IMR-90 (cell line): ENCODE data around the gene SMARCD2. TPM values are rescaled to one million over a fixed set of nuclear protein-coding genes. Genes with fewer than 3 reads are reported as not detected.

Experiments used
- ATAC-seq: fragments of 200-7000 bp; cut with Tn5 transposase; 2 replicates; pipeline ENCODE4 v1.9.1; 2020; ENCODE audit warnings: low read depth, mild to moderate bottlenecking, moderate library complexity
- BruUV-seq: library from RNA; stranded (reverse); fragments of 400-500 nt; replicated peaks from 2 replicates; lab custom pipeline; 2021; lab: Mats Ljungman, UMichigan
- CTCF ChIA-PET: fragments of 300-600 bp; formaldehyde crosslinking; extraction: SDS; loops from one replicate; lab custom pipeline; 2021; ENCODE audit warnings: antibody characterized with exemption; lab: Yijun Ruan, JAX
- POLR2A ChIA-PET: fragments of 300-600 bp; sonication (Branson Sonifier 250); formaldehyde crosslinking; loops from one replicate; lab custom pipeline; 2022; ENCODE audit warnings: antibody characterized with exemption; ENCODE audit not compliant: unreplicated experiment; lab: Charles Lee
- DNase-seq: peaks from one replicate; pipeline ENCODE4 v3.0.0; 2013
- H2AFZ ChIP-seq: replicated peaks from 2 replicates; pipeline ENCODE3; 2013; ENCODE audit warnings: low read length, mild to moderate bottlenecking; ENCODE audit not compliant: poor library complexity
- H2AK5ac ChIP-seq: 2 replicates; pipeline ENCODE4 v1.6.1; 2013; ENCODE audit warnings: low read depth, low read length, inconsistent platforms
- H2AK9ac ChIP-seq: replicated peaks from 2 replicates; pipeline ENCODE3; 2013; ENCODE audit warnings: mild to moderate bottlenecking, low read depth, low read length, moderate library complexity; ENCODE audit not compliant: poor library complexity
- H2BK120ac ChIP-seq: 2 replicates; pipeline ENCODE4 v1.6.1; 2013; ENCODE audit warnings: low read depth, low read length, inconsistent platforms
- H2BK15ac ChIP-seq: 3 replicates; pipeline ENCODE4 v1.6.1; 2013; ENCODE audit warnings: low read depth, low read length, inconsistent platforms
- H2BK20ac ChIP-seq: 2 replicates; pipeline ENCODE4 v1.6.1; 2013; ENCODE audit warnings: low read depth, mild to moderate bottlenecking, inconsistent platforms, low read length, moderate library complexity
- H2BK5ac ChIP-seq: 2 replicates; pipeline ENCODE4 v1.6.1; 2013; ENCODE audit warnings: mild to moderate bottlenecking, low read depth, low read length, inconsistent platforms; ENCODE audit not compliant: poor library complexity, severe bottlenecking
- H3K14ac ChIP-seq: replicated peaks from 2 replicates; pipeline ENCODE4 v1.6.1; 2013; ENCODE audit warnings: low read depth, low read length, inconsistent platforms
- H3K18ac ChIP-seq: 2 replicates; pipeline ENCODE4 v1.6.1; 2013; ENCODE audit warnings: low read depth, low read length, control low read depth
- H3K23ac ChIP-seq: 2 replicates; pipeline ENCODE4 v1.6.1; 2013; ENCODE audit warnings: low read depth, low read length, inconsistent platforms
- H3K27ac ChIP-seq: 2 replicates; pipeline ENCODE4 v1.5.1; 2013; ENCODE audit warnings: mild to moderate bottlenecking, control low read depth, low read length; ENCODE audit not compliant: insufficient read depth
- H3K27me3 ChIP-seq: 2 replicates; pipeline ENCODE4 v1.6.1; 2013; ENCODE audit warnings: low read length; ENCODE audit not compliant: control insufficient read depth, insufficient read depth
- H3K36me3 ChIP-seq: 2 replicates; pipeline ENCODE4 v1.6.1; 2013; ENCODE audit warnings: low read length, mixed read lengths; ENCODE audit not compliant: control insufficient read depth, insufficient read depth
- H3K4ac ChIP-seq: 2 replicates; pipeline ENCODE4 v1.6.1; 2013; ENCODE audit warnings: low read depth, low read length, inconsistent platforms
- H3K4me1 ChIP-seq: 2 replicates; pipeline ENCODE4 v1.6.1; 2013; ENCODE audit warnings: low read length, mixed read lengths; ENCODE audit not compliant: control insufficient read depth, insufficient read depth
- H3K4me2 ChIP-seq: 2 replicates; pipeline ENCODE4 v1.6.1; 2013; ENCODE audit warnings: low read depth, mild to moderate bottlenecking, control low read depth, low read length, moderate library complexity
- H3K4me3 ChIP-seq: 2 replicates; pipeline ENCODE4 v1.5.1; 2013; ENCODE audit warnings: low read depth, mild to moderate bottlenecking, control low read depth, low read length, moderate library complexity; ENCODE audit not compliant: insufficient read depth
- H3K56ac ChIP-seq: 2 replicates; pipeline ENCODE4 v1.6.1; 2013; ENCODE audit warnings: low read length, inconsistent platforms; ENCODE audit not compliant: insufficient read depth; ENCODE audit errors: extremely low read depth
- H3K79me1 ChIP-seq, 2 experiments: 2 replicates each; pipeline ENCODE4 v1.6.1; 2013; ENCODE audit warnings: low read length in 2 of 2, inconsistent platforms in 1 of 2, low read depth in 1 of 2
- H3K9ac ChIP-seq: 2 replicates; pipeline ENCODE4 v1.6.1; 2013; ENCODE audit warnings: low read depth, low read length, control low read depth
- H3K9me1 ChIP-seq: 2 replicates; pipeline ENCODE4 v1.6.1; 2013; ENCODE audit warnings: low read length, inconsistent platforms; ENCODE audit not compliant: insufficient read depth
- H3K9me3 ChIP-seq: 2 replicates; pipeline ENCODE4 v1.6.1; 2013; ENCODE audit warnings: low read length; ENCODE audit not compliant: control insufficient read depth, insufficient read depth
- H4K20me1 ChIP-seq: 2 replicates; pipeline ENCODE4 v1.6.1; 2013; ENCODE audit warnings: low read length, inconsistent platforms; ENCODE audit not compliant: insufficient read depth
- H4K5ac ChIP-seq: 2 replicates; pipeline ENCODE4 v1.6.1; 2013; ENCODE audit warnings: mild to moderate bottlenecking, low read depth, low read length, control low read depth
- H4K8ac ChIP-seq, 2 experiments: 2 replicates each; pipeline ENCODE4 v1.6.1; 2013; ENCODE audit warnings: low read depth in 2 of 2, low read length in 2 of 2, control low read depth in 1 of 2, inconsistent platforms in 1 of 2
- H4K91ac ChIP-seq: 2 replicates; pipeline ENCODE4 v1.6.1; 2013; ENCODE audit warnings: low read depth, low read length, inconsistent platforms; ENCODE audit not compliant: insufficient read depth
- BHLHE40 ChIP-seq: fragments of 150-350 bp; IDR thresholded peaks from 2 replicates; pipeline ENCODE4 v1.6.1; 2016; ENCODE audit warnings: mild to moderate bottlenecking, low read depth, low read length
- CEBPB ChIP-seq: IDR thresholded peaks from 2 replicates; pipeline ENCODE4 v1.6.1; 2012; ENCODE audit warnings: low read depth, low read length, improper control_type of control experiment
- CHD1 ChIP-seq: IDR thresholded peaks from 2 replicates; pipeline ENCODE4 v1.6.1; 2012; ENCODE audit warnings: low read depth, low read length, improper control_type of control experiment
- CTCF ChIP-seq: conservative IDR thresholded peaks from 2 replicates; pipeline ENCODE4 v1.5.1; 2012; ENCODE audit warnings: mild to moderate bottlenecking, low read depth, low read length, improper control_type of control experiment
- FOS ChIP-seq: fragments of 150-350 bp; IDR thresholded peaks from 2 replicates; pipeline ENCODE4 v1.6.1; 2016; ENCODE audit warnings: low read depth, low read length
- MAFK ChIP-seq: IDR thresholded peaks from 2 replicates; pipeline ENCODE4 v1.6.1; 2012; ENCODE audit warnings: low read depth, low read length, improper control_type of control experiment
- MAZ ChIP-seq: IDR thresholded peaks from 2 replicates; pipeline ENCODE4 v1.6.1; 2012; ENCODE audit warnings: low read depth, mild to moderate bottlenecking, low read length, improper control_type of control experiment, moderate library complexity, borderline replicate concordance
- MXI1 ChIP-seq: IDR thresholded peaks from 2 replicates; pipeline ENCODE4 v1.6.1; 2012; ENCODE audit warnings: low read depth, mild to moderate bottlenecking, low read length, moderate library complexity, borderline replicate concordance
- NFE2L2 ChIP-seq: fragments of 150-350 bp; IDR thresholded peaks from 2 replicates; pipeline ENCODE4 v1.6.1; 2016; ENCODE audit warnings: low read depth, mild to moderate bottlenecking, low read length
- POLR2A ChIP-seq: IDR thresholded peaks from 2 replicates; pipeline ENCODE4 v1.6.1; 2012; ENCODE audit warnings: mild to moderate bottlenecking, low read depth, low read length
- RAD21 ChIP-seq: IDR thresholded peaks from 2 replicates; pipeline ENCODE4 v1.6.1; 2012; ENCODE audit warnings: low read length, improper control_type of control experiment
- RFX5 ChIP-seq: IDR thresholded peaks from 2 replicates; pipeline ENCODE4 v1.8.0; 2012; ENCODE audit warnings: low read depth, mild to moderate bottlenecking, low read length, moderate library complexity
- SMC3 ChIP-seq: fragments of 150-350 bp; IDR thresholded peaks from 2 replicates; pipeline ENCODE4 v1.6.1; 2016; ENCODE audit warnings: low read depth, mild to moderate bottlenecking, antibody characterized with exemption, low read length, moderate library complexity
- WGBS, 2 experiments: methylation state at CpG; one replicate each; pipeline versions ENCODE4 v1.1.5 to v1.1.7; 2013; ENCODE audit warnings: missing lambda C conversion rate in 2 of 2; ENCODE audit not compliant: insufficient read length in 1 of 2; ENCODE audit errors: extremely low coverage in 2 of 2; 5-methylcytosine and 5-hydroxymethylcytosine counted together
- dilution Hi-C: fragments of 300-500 bp; cut with HindIII; formaldehyde crosslinking; loops from one replicate; pipeline ENCODE4 v1.14.3; 2018; ENCODE audit warnings: low sequenced_read_pairs; ENCODE audit not compliant: unreplicated experiment
- in situ Hi-C: fragments of 300-500 bp; cut with MboI; formaldehyde crosslinking; loops from 3 replicates; pipeline ENCODE4 v1.14.3; 2019; ENCODE audit warnings: low sequenced_read_pairs, inconsistent platforms, mixed read lengths
- intact Hi-C: fragments of 100-400 bp; cut with micrococcal nuclease; formaldehyde crosslinking; loops from 2 replicates; pipeline ENCODE4 v1.10.0; 2022
- polyA plus RNA-seq, 3 experiments: library from polyadenylated mRNA; depleted of rRNA; stranded (reverse); fragments of >200 nt; gene quantifications; 2 replicates each; pipeline ENCODE4 v1.2.3, GENCODE V29; 2012; ENCODE audit warnings: low replicate concordance in 1 of 3
- total RNA-seq: library from RNA; depleted of rRNA; stranded (reverse); fragments of >200 nt; gene quantifications from 2 replicates; pipeline ENCODE4 v1.2.3, GENCODE V29; 2012
- TF ChIP-seq, protein P1 (sequence below): fragments of 150-350 bp; IDR thresholded peaks from 2 replicates; pipeline ENCODE4 v1.6.1; 2017; ENCODE audit warnings: mild to moderate bottlenecking, antibody characterized with exemption, low read length, low read depth

The SMARCD2 gene
- total and polyA plus RNA-seq, 2 of the 4 experiments (the other 2 are of a cell fraction), result 56.9 to 91.2 TPM

DNA sequence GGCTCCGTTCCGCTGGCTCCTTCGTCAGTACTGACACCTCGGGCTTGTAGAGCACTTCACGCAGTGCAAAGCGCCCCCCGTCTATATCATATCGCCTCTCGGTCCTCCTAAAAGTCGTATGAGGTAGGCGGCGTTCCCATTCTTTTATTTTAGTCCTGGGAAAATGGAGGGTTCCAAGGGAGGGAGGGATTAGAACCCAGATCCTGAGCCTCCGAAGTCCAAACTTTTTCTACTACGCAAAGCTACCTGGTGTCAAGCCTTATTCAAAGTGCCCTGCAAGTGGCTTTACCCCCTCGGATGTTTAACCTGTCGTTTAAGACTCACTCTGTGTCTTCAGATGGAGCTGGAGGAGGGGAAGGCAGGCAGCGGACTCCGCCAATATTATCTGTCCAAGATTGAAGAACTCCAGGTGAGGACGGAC lies 14.7 kb downstream of the SMARCD2 start:
- Histone ChIP-seq H2AK9ac (peak overlapping the region; percentile 99), H3K79me1 (peaks cover 41 to 73% of the 10 kb centered on the region in 2 experiments), H2AFZ (peak overlapping the region; percentile 98), H2BK20ac (no peak overlapping the region), H2BK15ac (no peak overlapping the region; the same call in 2 of the 3 replicates), H3K56ac (peak overlapping the region; percentile 63), H3K18ac (peak overlapping the region; percentile 40), H4K91ac (peak overlapping the region; percentile 74), H4K20me1 (peaks cover 33% of the 10 kb centered on the region), H2AK5ac (peak overlapping the region; percentile 95), H3K4me1 (peaks cover 1% of the 10 kb centered on the region; the same call in 1 of the 2 replicates), H3K9me1 (peaks cover 13% of the 10 kb centered on the region), H3K4ac (peak overlapping the region; percentile 90), H2BK5ac (peak overlapping the region; percentile 96), H4K5ac (peak overlapping the region; percentile 63; the same call in 1 of the 2 replicates), H2BK120ac (peak overlapping the region; percentile 42), H3K27ac (peak overlapping the region; percentile 93), H3K9ac (peak overlapping the region; percentile 90), H4K8ac (peak overlapping the region; percentile 90; a peak in 3 of 4 replicates), H3K9me3 (no peaks in the 10 kb centered on the region), H3K36me3 (peaks cover 64% of the 10 kb centered on the region), H3K14ac (peak overlapping the region; percentile 89), H3K23ac (peak overlapping the region; percentile 93), H3K27me3 (no peaks in the 10 kb centered on the region), H3K4me3 (peak overlapping the region; percentile 79), H3K4me2 (peak overlapping the region; percentile 95)
- ATAC-seq, result no peak; the same call in 1 of the 2 replicates
- dilution Hi-C loops, result no loop called here
- in situ Hi-C loops, result no loop called here
- WGBS, 2 experiments, result no CpG with 5 or more reads among the region's 19 CpGs
- CTCF ChIA-PET, result no interaction called here
- DNase-seq, result no peak
- POLR2A ChIA-PET, result interaction anchor here (0.6 kb wide), 1 partner anchor 11 kb away, joined by 5 read pairs; no protein-coding TSS in a partner anchor
- no peak for TF ChIP-seq RAD21
- TF ChIP-seq, protein P1, sequence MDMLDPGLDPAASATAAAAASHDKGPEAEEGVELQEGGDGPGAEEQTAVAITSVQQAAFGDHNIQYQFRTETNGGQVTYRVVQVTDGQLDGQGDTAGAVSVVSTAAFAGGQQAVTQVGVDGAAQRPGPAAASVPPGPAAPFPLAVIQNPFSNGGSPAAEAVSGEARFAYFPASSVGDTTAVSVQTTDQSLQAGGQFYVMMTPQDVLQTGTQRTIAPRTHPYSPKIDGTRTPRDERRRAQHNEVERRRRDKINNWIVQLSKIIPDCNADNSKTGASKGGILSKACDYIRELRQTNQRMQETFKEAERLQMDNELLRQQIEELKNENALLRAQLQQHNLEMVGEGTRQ, result no peak
- TF ChIP-seq NFE2L2, result no peak
- no peak for TF ChIP-seq CHD1
- no peak for TF ChIP-seq CTCF
- TF ChIP-seq FOS, result no peak
- TF ChIP-seq SMC3, result no peak
- TF ChIP-seq RFX5, result no peak
- TF ChIP-seq BHLHE40, result no peak
- TF ChIP-seq MXI1, result no peak
- TF ChIP-seq CEBPB, result no peak
- TF ChIP-seq MAZ, result no peak
- TF ChIP-seq MAFK, result no peak
- TF ChIP-seq POLR2A, result no peak
- BruUV-seq, result no TSS peak
- intact Hi-C loops, result loop anchor here (2.0 kb wide), 1 partner anchor 23 kb away; no protein-coding TSS in a partner anchor
